SK-N-SH treated with all-trans-retinoic acid at 6 μM for 48 hours (cell line): ENCODE measurements around the gene DCST2.

Experiments
- ARNTL ChIP-seq: fragments of 450-650 bp; formaldehyde crosslinking; IDR thresholded peaks from 2 replicates; pipeline ENCODE4 v1.5.0; 2020; ENCODE audit warnings: low read depth, mild to moderate bottlenecking, moderate library complexity, borderline replicate concordance
- BACH2 ChIP-seq: fragments of 250-450 bp; sonication (Bioruptor Pico); IDR thresholded peaks from 2 replicates; pipeline ENCODE4 v1.9.0; 2021; ENCODE audit warnings: mild to moderate bottlenecking, borderline replicate concordance
- CREB5 ChIP-seq: fragments of 250-450 bp; sonication (Bioruptor Pico); IDR thresholded peaks from 2 replicates; pipeline ENCODE4 v1.5.1; 2020; ENCODE audit warnings: low read depth, mild to moderate bottlenecking, moderate library complexity
- ESRRG ChIP-seq: fragments of 250-450 bp; sonication (Bioruptor Pico); IDR thresholded peaks from 2 replicates; pipeline ENCODE4 v1.6.1; 2021; ENCODE audit warnings: mild to moderate bottlenecking
- PATZ1 ChIP-seq: fragments of 250-450 bp; sonication (Bioruptor Pico); IDR thresholded peaks from 2 replicates; pipeline ENCODE4 v1.8.0; 2020; ENCODE audit warnings: mild to moderate bottlenecking, moderate library complexity, borderline replicate concordance
- RARB ChIP-seq: fragments of 250-450 bp; sonication (Bioruptor Pico); IDR thresholded peaks from 2 replicates; pipeline ENCODE4 v1.8.0; 2021; ENCODE audit warnings: mild to moderate bottlenecking, moderate library complexity
- SNAI2 ChIP-seq: fragments of 250-450 bp; sonication (Bioruptor Pico); IDR thresholded peaks from 2 replicates; pipeline ENCODE4 v1.5.0; 2020; ENCODE audit warnings: mild to moderate bottlenecking, moderate library complexity
- ZNF70 ChIP-seq: fragments of 450-650 bp; formaldehyde crosslinking; IDR thresholded peaks from 2 replicates; pipeline ENCODE4 v1.5.0; 2020; ENCODE audit warnings: mild to moderate bottlenecking, moderate library complexity

DNA sequence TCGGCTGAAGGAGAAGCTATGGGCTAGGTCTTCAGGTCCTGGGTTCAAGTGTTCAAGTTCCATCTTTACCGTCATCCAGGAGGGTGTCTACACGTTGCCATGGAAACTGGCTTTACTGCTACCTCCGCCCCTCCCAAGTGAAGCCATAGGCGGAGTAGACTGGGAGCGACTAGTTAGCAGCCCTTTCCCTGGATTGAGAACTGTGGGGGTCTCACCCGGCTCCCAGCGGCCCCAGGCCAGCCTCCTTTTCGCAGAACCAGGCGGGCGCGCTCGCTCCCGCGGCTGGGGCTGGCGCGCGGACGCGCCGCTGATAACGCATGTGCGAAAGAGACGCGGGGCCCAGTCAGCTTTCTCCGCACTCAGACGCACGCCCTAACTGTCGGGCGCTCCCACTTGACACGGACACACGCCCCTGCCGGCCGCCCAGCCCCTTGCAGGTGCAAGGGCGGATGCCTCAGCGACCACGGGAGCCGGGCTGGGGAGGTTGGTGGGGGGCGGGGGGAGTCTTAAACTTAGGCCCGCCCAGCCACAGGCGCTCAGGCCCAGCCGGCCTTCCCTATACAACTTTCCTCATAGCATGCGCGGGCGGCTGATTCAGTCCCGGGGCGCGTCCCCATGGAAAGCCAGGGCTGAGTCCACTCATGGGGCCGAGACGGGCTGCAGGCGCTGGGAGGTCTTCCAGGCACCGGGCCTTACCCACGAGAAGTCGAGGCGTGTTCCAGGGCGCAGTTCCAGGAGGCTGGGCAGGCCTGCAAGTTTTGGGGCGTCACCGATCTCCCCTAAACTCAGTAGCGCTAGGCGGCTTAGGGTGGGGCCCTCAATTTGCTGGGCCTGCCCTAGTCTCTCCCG lies 37.4 kb upstream of the DCST2 start:
- TF ChIP-seq BACH2 (CRISPR knock-in tag) (no peak), PATZ1 (CRISPR knock-in tag) (no peak), SNAI2 (CRISPR knock-in tag) (no peak), RARB (CRISPR knock-in tag) (no peak), ARNTL (CRISPR knock-in tag) (no peak), CREB5 (CRISPR knock-in tag) (no peak), ZNF70 (CRISPR knock-in tag) (no peak), ESRRG (no peak)
